RWPE1 (cell line): ENCODE results near the gene TDRD9.

Experiments
- CTCF ChIA-PET: fragments of 350-600 bp; sonication (Branson Sonifier 250); formaldehyde crosslinking; extraction: SDS; loops from one replicate; lab custom pipeline; 2021; lab: Yijun Ruan, JAX
- POLR2A ChIA-PET: fragments of 400-600 bp; formaldehyde crosslinking; extraction: SDS; loops from one replicate; lab custom pipeline; 2020; ENCODE audit warnings: antibody characterized with exemption; ENCODE audit not compliant: low non-redundant PET; lab: Yijun Ruan, JAX
- DNase-seq: peaks from one replicate; pipeline ENCODE4 v3.0.0; 2012; ENCODE audit warnings: low spot score
- H3K27ac ChIP-seq: fragments of 450-650 bp; 2 replicates; pipeline ENCODE4 v1.5.1; 2017
- TF ChIP-seq, protein P1 (sequence below): fragments of 450-650 bp; conservative IDR thresholded peaks from 2 replicates; pipeline ENCODE4 v1.5.1; 2017; ENCODE audit warnings: low read depth, mild to moderate bottlenecking

Gene TDRD9

DNA sequence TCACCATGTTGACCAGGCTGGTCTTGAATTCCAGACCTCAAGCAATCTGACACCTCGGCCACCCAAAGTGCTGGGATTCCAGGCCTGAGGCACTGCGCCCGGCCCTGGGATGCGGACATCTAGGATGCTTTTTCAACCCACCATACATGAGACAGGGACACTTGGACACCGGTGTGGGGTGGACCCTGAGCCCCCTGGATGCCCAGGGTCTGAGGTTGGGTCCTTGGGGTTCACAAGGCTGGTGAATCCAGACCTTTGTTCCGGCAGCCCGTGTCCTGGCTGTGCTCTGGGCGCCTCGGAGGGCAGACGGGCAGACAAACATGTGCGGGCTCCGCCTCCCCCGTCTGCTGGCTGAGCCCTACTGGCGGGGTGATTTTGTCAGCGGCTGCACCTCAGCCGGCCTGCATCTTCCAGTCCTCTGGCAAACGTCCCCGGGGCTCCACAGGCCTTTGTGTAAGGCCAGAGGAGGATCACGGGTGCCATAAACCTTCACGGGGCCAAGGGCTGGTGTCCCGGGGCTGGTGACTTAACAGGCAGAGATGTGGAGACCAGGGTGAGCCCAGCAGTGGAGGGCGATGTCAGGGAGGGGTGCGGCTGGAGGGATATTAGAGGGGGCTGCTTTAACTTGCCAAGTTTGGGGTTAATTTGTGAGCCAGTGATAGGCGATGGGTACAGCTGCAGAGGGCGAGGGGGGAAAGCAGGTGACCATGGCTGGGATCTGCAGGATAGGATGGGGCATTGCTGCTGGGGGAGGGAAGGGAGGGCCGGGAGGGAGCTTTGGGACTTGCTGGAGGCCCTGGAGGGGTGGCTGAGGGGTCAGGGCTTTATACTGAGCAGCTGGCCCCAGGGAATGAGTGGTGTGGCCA lies 163.0 kb downstream of the TDRD9 start:
- ChIA-PET POLR2A (no interaction called here), CTCF (interaction anchor here (1.0 kb wide), 1 partner anchor 15 kb away, joined by 3 read pairs; no protein-coding TSS in a partner anchor)
- DNase-seq = no peak
- no peak overlapping the region for H3K27ac ChIP-seq
- TF ChIP-seq, protein P1, sequence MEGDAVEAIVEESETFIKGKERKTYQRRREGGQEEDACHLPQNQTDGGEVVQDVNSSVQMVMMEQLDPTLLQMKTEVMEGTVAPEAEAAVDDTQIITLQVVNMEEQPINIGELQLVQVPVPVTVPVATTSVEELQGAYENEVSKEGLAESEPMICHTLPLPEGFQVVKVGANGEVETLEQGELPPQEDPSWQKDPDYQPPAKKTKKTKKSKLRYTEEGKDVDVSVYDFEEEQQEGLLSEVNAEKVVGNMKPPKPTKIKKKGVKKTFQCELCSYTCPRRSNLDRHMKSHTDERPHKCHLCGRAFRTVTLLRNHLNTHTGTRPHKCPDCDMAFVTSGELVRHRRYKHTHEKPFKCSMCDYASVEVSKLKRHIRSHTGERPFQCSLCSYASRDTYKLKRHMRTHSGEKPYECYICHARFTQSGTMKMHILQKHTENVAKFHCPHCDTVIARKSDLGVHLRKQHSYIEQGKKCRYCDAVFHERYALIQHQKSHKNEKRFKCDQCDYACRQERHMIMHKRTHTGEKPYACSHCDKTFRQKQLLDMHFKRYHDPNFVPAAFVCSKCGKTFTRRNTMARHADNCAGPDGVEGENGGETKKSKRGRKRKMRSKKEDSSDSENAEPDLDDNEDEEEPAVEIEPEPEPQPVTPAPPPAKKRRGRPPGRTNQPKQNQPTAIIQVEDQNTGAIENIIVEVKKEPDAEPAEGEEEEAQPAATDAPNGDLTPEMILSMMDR = no peak

DNA sequence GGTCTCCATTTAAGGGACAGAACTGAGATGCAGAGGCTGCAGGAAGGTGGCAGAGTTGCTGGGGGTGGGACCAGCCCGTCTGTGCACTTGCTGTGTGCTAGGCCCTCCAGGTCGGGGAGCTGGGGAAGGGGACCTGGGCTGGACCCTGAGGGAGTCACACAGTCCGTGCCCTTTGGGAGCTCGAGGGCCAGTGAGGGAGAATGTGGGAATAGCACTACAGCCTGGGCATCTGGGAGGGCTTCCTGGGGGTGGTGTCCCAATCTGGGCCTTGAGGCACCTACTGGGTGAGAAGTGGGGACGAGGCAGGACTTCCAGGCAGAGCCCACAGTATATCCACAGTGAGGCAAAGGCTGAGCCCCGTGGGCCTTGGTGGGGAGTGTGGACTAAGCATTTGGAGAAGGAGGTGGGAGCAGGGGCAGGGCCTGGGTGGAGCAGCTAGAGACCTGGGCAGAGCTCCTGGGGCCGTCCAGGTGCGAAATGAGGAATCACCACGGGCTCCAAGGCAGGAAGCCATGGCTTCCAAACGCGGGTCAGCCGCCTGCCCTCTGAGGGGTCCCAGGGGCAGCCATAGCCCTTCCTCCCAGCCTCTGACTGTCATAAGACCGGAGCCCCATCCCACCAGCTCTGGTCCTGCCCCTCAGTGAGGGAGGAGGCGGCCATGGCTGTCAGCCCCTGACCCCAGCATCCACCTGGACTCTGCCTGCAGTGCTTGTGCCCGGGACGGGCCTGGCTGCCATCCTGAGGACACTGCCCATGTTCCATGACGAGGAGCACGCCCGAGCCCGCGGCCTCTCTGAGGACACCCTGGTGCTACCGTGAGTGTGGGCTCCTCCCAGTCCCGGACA lies 163.9 kb downstream of the TDRD9 start:
- no peak for DNase-seq
- H3K27ac ChIP-seq = no peak overlapping the region
- ChIA-PET CTCF (interaction anchor here (0.5 to 1.4 kb wide), 3 partner anchors 14 to 331 kb away, joined by 4 read pairs; no protein-coding TSS in a partner anchor), POLR2A (no interaction called here)
- TF ChIP-seq, protein P1 = no peak

DNA sequence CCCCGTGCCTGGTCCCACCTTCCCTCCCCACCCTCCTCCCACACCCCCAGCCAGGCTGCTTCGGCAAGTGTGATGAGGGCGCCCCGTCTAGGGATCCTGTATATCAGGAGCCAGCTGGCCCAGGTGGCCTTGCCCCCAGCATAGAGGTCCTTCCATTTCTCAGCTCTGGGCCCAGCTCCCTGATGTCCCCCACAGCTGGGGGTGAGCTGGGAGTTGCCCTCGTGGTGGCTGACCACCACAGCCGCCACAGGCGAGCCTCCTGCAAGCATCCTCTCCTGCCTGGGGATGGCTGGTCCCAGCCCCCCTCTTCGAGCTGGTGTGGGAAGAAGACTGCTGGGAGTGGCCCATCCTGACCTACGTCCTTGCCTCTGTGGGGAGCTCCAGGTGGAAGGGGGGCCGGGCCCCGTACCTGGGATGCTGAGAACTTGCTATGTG lies 164.7 kb downstream of the TDRD9 start:
- ChIA-PET POLR2A (no interaction called here), CTCF (interaction anchor here (0.5 to 2.2 kb wide), 5 partner anchors 15 to 804 kb away, joined by 3 to 12 read pairs (median 4); no protein-coding TSS in a partner anchor)
- no peak for DNase-seq
- TF ChIP-seq, protein P1 = no peak
- H3K27ac ChIP-seq = no peak overlapping the region

DNA sequence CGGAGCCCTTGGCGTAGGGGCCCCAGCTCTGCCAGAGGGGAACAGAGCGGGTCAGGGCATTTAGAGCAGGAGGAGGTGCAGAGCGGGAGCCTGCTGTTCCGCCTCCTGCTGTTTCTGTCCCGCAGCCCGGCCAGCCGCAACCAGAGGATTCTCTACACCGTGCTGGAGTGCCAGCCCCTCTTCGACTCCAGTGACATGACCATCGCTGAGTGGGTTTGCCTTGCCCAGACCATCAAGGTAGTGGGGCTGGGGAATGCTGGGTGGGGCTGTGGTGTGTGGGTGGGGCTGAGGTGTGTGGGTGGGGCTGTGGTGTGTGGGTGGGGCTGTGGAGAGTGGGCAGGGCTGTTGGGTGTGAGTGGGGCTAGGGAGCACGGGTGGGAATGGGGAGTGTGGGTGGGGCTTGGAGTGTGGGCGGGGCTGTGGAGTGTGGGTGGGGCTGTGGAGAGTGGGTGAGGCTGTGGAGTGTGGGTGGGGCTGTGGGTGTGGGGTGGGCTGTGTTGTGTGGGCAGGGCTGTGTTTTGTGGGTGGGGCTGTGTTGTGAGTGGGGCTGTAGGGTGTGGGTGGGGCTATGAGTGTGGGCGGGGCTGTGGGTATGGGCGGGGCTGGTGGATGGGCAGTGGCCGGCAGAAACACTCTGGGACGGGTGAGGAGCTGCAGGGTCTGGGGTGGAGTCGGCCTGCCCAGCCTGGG lies 165.3 kb downstream of the TDRD9 start:
- DNase-seq = no peak
- POLR2A ChIA-PET = no interaction called here
- TF ChIP-seq, protein P1 = no peak

DNA sequence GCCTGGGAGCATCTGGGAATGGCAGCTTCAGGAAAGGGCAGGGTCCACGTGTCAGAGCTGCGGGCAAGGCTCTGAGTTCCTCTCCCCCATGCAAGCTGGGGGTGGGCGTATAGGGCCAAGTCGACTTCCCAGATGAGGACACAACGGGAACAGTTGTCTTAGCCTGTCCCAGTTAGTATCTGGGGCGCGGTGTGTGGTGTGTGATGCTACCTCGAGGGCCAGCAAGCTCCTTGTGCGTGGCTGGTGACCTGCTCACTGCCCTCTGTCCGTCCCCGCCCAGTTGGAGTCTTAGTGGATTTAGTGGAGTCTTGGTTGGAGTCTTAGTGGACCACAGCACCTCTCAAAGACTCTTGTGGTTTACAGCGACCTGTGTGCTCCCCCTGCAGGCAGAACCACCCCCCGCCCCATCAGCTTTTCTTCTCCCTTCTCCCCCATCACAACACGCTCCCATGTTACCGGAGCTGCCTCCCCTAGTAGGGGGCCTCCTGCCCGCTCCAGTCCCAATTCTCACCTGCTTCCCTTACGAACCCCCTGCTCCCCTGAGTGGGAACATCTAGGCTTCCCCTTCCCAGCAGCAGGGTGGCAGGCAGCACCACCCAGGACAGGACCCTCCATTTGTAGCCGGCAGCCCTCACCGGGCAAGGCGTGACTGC lies 165.9 kb downstream of the TDRD9 start:
- CTCF ChIA-PET = interaction anchor here (0.6 to 2.2 kb wide), 13 partner anchors 10 to 99 kb away, joined by 3 to 12 read pairs (median 3); no protein-coding TSS in a partner anchor
- POLR2A ChIA-PET = interaction anchor here (0.7 kb wide), 1 partner anchor 11 kb away, joined by 3 read pairs; no protein-coding TSS in a partner anchor
- TF ChIP-seq, protein P1 = no peak
- no peak for DNase-seq
- no peak overlapping the region for H3K27ac ChIP-seq

More for the DNA sequence above, 165.3 kb downstream of the TDRD9 start:
- CTCF ChIA-PET = interaction anchor here (0.6 to 2.2 kb wide), 11 partner anchors 9 to 804 kb away, joined by 3 to 12 read pairs (median 4); no protein-coding TSS in a partner anchor
- H3K27ac ChIP-seq = no peak overlapping the region
